GM12873 (cell line): ENCODE data around the gene TRMT10C.

Experiments
- TF ChIP-seq, protein P1 (sequence below): IDR thresholded peaks from 2 replicates; pipeline ENCODE4 v1.5.1; 2012; ENCODE audit warnings: low read depth, mild to moderate bottlenecking, moderate library complexity, low read length, control low read depth; ENCODE audit not compliant: insufficient read depth; ENCODE audit errors: missing control alignments

The TRMT10C gene

DNA sequence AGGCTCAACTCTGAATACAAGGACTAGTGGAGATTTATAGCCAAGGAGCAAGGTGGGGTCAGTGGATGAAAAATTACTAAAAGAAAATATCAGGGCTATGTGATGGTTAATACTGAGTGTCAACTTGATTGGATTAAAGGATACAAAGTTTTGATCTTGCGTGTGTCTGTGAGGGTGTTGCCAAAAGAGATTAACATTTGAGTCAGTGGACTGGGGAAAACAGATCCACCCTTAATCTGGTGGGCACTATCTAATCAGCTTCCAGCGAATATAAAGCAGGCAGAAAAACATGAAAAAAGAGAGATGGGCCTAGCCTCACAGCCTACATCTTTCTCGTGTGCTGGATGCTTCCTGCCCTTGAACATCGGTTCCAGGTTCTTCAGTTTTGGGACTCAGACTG is 34.2 kb upstream of the TRMT10C start:
- TF ChIP-seq, protein P1, sequence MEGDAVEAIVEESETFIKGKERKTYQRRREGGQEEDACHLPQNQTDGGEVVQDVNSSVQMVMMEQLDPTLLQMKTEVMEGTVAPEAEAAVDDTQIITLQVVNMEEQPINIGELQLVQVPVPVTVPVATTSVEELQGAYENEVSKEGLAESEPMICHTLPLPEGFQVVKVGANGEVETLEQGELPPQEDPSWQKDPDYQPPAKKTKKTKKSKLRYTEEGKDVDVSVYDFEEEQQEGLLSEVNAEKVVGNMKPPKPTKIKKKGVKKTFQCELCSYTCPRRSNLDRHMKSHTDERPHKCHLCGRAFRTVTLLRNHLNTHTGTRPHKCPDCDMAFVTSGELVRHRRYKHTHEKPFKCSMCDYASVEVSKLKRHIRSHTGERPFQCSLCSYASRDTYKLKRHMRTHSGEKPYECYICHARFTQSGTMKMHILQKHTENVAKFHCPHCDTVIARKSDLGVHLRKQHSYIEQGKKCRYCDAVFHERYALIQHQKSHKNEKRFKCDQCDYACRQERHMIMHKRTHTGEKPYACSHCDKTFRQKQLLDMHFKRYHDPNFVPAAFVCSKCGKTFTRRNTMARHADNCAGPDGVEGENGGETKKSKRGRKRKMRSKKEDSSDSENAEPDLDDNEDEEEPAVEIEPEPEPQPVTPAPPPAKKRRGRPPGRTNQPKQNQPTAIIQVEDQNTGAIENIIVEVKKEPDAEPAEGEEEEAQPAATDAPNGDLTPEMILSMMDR = no peak

DNA sequence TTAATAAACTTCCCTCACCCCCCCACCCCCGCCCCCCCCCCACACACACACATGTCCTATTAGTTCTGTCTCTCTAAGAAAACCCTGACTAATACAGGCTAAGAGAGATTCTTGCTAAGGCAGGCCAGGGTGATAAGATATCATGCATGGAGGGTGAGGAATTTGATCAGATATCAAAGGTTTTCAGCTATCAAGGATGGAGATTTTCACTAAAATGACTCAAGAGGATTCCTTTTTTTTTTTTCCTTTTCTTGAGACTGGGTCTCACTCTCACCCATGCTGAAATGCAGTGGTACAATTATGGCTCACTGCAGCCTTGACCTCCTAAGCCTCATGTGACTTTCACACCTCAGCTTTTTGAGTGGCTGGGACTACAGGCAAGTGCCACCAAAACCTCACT is 33.8 kb upstream of the TRMT10C start:
- TF ChIP-seq, protein P1 = no peak

DNA sequence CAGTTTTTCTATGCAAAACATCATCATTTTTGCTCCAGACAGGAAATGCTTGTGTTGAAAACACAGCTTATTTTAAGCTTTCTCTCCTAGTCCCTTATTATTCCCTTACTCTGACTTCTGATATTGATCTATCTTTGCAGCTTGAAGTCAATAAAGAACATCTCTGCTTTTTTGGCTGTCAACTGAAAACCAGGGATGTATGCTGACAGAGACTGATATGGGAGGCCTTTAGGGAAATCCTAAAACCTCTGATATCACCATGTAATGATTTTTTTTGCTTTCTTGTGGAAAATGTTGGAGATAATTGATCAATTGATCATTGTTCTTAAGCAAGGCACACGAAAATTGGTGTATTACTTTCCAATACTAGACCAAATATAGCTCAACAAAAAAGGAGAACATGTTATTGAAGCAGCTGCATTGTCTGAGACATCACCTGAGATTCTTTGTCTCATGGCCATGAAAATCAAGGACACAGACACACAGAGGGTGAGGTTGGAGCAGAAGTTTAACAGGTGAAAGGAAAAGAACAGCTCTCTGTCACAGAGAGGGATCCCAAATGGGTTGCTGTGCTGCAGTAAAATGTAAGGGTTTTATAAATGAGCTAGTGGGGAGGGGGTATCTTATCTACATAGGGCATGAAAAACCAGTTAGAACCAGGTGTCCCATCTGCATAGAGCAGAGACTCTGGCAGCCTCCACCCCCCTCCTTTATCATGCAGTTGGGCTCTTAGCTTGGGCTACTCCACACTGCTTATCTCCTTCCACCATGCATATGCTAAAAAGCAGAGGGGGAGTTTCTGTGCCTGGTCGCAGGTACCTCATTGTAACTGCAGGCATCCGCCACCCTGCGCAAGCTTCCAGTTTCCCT is 31.6 kb upstream of the TRMT10C start:
- TF ChIP-seq, protein P1 = no peak

DNA sequence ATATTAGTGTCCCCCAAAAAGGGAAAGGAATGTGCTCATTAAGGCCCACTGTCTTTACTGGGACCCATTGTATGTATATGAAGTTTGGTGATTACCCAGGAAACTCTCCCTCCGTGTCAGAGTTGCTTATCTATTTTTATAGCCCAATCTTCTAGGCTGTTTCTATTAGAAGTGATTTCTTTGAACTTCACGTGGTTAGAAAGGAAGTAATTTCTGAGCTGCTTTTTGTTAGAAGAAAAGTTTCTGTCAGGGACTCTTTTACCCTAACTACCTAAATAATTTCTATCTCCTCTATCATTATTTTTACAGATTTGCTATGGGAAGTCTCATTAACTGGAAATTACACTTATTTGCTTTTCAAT is 31.0 kb upstream of the TRMT10C start:
- TF ChIP-seq, protein P1 = no peak

DNA sequence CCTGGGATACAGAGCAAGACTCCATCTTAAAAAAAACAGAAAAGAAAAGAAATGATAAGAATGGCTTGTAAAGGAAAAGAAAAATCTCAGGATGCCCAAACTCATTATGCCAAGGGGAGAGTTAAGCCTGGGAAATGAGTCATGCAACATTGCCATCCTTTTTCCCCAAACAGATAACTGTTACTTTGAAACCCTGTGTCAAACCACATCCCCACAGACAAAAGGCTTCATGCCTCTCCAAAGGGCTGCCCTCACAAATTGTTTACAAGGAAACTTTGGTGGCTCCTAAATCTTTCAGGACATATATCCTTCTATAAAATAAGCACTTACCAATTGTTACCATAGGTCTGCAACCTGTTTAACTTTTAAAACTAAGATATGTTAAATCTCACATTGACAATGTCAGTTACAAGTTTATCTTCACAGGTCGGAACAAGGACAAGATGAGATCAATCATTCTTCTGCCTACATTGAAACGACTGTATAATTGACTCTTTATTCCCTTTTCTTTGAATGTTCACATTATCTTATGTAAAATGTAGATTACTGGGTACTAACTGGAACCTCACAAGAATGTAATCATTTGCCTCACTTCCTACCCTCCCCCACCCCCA is 30.1 kb upstream of the TRMT10C start:
- TF ChIP-seq, protein P1 = no peak

DNA sequence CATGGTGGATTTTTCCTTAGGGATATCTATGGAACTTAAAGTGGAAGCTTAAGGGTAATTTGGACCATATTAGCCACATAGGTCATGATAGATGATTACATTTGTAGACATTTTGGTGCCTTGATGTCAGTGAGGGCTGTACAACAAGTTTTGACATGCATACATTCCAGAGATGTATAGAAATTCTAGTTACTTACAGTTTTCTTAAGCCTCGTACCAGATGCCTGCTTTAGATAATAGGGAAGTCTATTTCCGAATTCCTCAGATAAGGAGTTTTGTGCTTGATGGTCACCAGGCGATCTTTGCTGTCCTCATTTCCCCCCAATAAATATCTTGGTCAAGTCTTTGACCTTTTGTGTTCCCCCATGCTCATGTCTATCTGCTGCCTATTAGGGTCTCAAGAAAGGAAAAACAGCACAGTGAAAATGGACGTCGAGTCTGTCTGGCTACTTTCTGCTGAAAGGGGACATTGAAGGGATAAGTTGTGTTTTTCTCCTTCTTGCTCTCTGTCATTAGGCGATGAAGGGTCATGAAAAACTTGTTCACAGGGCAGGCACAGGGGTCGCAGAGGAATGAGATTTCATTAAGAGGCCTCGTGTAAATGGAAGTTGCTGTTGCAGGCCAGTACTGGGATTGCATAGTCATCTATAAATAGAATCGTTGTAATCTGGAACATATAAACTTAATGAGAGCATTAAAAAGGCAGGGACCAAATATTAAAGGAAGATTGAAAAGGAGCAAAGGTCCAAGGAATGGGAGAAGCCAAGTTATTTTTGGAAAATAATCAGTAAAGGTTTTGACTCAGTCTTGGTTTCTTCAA is 28.7 kb upstream of the TRMT10C start:
- TF ChIP-seq, protein P1 = no peak

DNA sequence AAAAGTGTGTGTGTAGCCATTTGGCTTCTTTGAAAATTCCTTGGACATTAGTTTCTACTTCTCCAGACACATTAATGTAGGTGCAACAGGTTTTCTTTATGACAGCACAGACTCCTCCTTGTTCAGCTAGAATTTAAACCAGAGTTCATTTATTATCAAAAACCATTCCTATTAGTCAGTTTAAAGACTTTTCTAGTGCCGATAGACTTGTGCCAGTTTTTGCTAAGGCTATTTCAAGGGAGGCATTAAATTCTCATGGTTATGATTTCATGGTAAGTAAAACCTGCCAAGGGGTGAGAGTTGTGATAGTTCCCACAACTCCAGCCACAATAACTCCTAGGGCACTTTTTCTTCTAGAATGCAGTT is 28.1 kb upstream of the TRMT10C start:
- TF ChIP-seq, protein P1 = no peak
